Ascending aorta (tissue), 2 donors: Measurements from ENCODE around the gene DUSP3. TPM values are rescaled to one million over a fixed set of nuclear protein-coding genes. Genes with fewer than 3 reads are reported as not detected.
"Not testable (repeated sequence)": the region's sequence is repeated elsewhere in the genome, so short reads cannot be mapped to it uniquely, and the experiment has no call there.

Experiments used
- DNase-seq, 2 donors: peaks; one replicate each; pipeline ENCODE4 v3.0.0-alpha.2; 2019; ENCODE audit warnings: low spot score in 2 of 2
- H3K27ac ChIP-seq, 2 donors: fragments of 200-600 bp; sonication (generic); one replicate each; pipeline ENCODE4 v1.5.1; 2016 to 2017; ENCODE audit warnings: mild to moderate bottlenecking in 1 of 2
- H3K27me3 ChIP-seq: fragments of 200-600 bp; sonication (generic); one replicate; pipeline ENCODE4 v1.5.1; 2017
- H3K36me3 ChIP-seq, 2 donors: fragments of 200-600 bp; sonication (generic); one replicate each; pipeline ENCODE4 v1.5.1; 2016
- H3K4me1 ChIP-seq, 2 donors: fragments of 200-600 bp; sonication (generic); one replicate each; pipeline ENCODE4 v1.5.1; 2016 to 2017; ENCODE audit warnings: mild to moderate bottlenecking in 1 of 2
- H3K4me3 ChIP-seq, 2 donors: fragments of 200-600 bp; sonication (generic); one replicate each; pipeline ENCODE4 v1.5.1; 2016 to 2017; ENCODE audit warnings: mild to moderate bottlenecking in 1 of 2
- H3K9me3 ChIP-seq, 2 donors: fragments of 200-600 bp; sonication (generic); one replicate each; pipeline ENCODE4 v1.5.1; 2016
- intact Hi-C: fragments of 100-400 bp; cut with DNase I; formaldehyde crosslinking; loops from one replicate; pipeline ENCODE4 v1.15.1; 2023
- total RNA-seq: library from RNA; depleted of rRNA; stranded (reverse); fragments of >200 nt; gene quantifications from one replicate; pipeline ENCODE4 v1.1.0, GENCODE V29; 2016
- TF ChIP-seq, protein P1 (sequence below), 3 experiments: fragments of 200-600 bp in 2 of 3; fragments of 450-650 bp in 1 of 3; sonication (generic) in 2 of 3; IDR thresholded peaks; one replicate each; pipeline ENCODE4 v1.5.1; 2016 to 2019; ENCODE audit warnings: antibody characterized with exemption in 3 of 3, mild to moderate bottlenecking in 1 of 3, moderate library complexity in 1 of 3

Gene DUSP3
- total RNA-seq, 1 donor from 2014 or later, result 70.5 TPM

DNA sequence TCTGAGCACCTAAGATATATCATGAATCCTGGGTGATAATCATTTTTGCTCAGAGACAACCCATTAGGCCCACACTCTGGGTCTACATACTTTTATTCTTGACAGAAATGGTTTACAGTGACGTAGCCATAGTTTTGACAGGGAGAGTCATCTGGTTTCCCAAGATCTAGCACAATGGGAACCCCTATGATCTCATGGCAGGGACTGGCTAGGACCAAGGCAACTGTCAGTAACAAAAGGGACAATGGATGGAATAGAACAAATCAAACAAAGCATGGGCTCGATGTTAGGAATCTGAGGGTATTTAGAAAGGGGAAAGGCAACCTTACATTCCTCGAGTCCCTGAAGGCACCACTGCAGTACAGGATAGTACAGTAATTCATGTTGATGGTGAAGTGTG lies 22.0 kb upstream of the DUSP3 start:
- TF ChIP-seq, protein P1, sequence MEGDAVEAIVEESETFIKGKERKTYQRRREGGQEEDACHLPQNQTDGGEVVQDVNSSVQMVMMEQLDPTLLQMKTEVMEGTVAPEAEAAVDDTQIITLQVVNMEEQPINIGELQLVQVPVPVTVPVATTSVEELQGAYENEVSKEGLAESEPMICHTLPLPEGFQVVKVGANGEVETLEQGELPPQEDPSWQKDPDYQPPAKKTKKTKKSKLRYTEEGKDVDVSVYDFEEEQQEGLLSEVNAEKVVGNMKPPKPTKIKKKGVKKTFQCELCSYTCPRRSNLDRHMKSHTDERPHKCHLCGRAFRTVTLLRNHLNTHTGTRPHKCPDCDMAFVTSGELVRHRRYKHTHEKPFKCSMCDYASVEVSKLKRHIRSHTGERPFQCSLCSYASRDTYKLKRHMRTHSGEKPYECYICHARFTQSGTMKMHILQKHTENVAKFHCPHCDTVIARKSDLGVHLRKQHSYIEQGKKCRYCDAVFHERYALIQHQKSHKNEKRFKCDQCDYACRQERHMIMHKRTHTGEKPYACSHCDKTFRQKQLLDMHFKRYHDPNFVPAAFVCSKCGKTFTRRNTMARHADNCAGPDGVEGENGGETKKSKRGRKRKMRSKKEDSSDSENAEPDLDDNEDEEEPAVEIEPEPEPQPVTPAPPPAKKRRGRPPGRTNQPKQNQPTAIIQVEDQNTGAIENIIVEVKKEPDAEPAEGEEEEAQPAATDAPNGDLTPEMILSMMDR (IDR thresholded peaks at IDR 0.05), result no peak
- Histone ChIP-seq H3K36me3 (peaks cover 3 to 22% of the 10 kb centered on the region in 2 donors), H3K27ac (no peak overlapping the region), H3K27me3 (no peaks in the 10 kb centered on the region), H3K4me1 (no peaks in the 10 kb centered on the region), H3K9me3 (peaks cover 0 to 3% of the 10 kb centered on the region in 2 donors), H3K4me3 (no peak overlapping the region)
- intact Hi-C loops, result no loop called here
- no peak for DNase-seq

DNA sequence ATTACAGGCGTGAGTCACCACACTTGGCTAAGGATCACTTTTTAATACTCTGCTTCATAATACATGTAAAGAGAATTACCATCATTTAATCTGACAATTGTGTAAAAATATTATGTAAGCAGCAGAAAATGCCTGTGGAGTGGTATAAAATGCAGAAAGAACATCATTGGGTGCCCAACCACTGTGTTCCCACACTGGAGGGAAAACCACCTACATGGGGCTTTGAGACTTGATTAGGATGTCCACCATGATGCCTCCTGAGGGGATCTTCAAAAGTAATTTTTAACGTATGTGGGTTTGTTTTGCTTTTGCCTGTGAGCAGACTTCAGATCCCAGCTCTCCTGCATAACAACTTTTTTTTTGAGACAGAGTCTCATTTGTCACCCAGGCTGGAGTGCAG lies 20.3 kb upstream of the DUSP3 start:
- intact Hi-C loops, result no loop called here
- Histone ChIP-seq H3K27ac (no peak overlapping the region), H3K4me3 (no peak overlapping the region), H3K9me3 (peaks cover 0 to 3% of the 10 kb centered on the region in 2 donors), H3K4me1 (no peaks in the 10 kb centered on the region), H3K27me3 (no peaks in the 10 kb centered on the region), H3K36me3 (peaks cover 3 to 16% of the 10 kb centered on the region in 2 donors)
- TF ChIP-seq, protein P1 (IDR thresholded peaks at IDR 0.05), result no peak
- no peak for DNase-seq

GRCh38 chr17:43798024-43798423 lies 19.2 kb upstream of the DUSP3 start:
- intact Hi-C loops, result not testable (repeated sequence)

GRCh38 chr17:43792668-43793067 lies 13.9 kb upstream of the DUSP3 start:
- H3K27ac ChIP-seq, intact Hi-C loops, H3K36me3 ChIP-seq, DNase-seq, H3K9me3 ChIP-seq, H3K4me3 ChIP-seq, H3K4me1 ChIP-seq, H3K27me3 ChIP-seq: not testable (repeated sequence)

More at GRCh38 chr17:43798024-43798423, 19.2 kb upstream of the DUSP3 start:
- H3K27me3 ChIP-seq, H3K27ac ChIP-seq, H3K9me3 ChIP-seq, DNase-seq, H3K4me3 ChIP-seq, H3K4me1 ChIP-seq, H3K36me3 ChIP-seq: not testable (repeated sequence)

- Histone ChIP-seq H3K4me1 (no peaks in the 10 kb centered on the region), H3K4me3 (no peak overlapping the region), H3K27ac (no peak overlapping the region), H3K9me3 (no peaks in the 10 kb centered on the region), H3K36me3 (no peaks in the 10 kb centered on the region), H3K27me3 (no peaks in the 10 kb centered on the region)
- intact Hi-C loops, result no loop called here
- TF ChIP-seq, protein P1 (IDR thresholded peaks at IDR 0.05), result no peak
- DNase-seq, result no peak
Observed at GRCh38 chr17:43791589-43791988, 12.8 kb upstream of the DUSP3 start.

DNA sequence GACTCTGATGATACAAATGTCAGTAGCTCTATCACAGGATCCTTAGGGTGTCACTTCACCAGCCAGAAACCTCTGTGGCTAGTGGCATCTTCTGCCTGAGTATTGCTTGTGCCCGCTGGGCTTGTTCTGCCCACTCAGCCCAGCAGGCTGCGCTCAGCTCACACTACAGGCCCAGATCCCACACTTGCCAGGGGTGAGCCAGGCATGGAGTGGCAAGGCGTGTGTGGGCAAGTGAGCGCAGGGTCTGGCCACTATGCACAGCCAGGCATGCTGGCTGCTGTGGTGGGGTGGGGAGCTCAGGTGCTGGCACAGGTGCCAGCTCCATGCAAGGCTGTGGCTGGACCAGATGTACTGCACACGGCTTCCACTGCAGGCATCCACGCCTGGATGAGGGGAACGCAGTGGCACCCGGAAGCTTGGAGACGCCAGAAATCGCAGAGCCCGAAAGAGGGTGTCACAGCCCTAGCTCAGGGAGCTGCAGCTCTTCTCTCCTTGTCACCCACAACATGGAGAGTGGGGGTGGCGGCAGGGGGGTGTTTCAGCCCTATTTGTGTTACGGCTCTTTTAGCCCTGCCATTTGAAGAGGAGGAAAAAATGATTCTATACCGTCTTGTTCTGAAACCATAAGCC lies 11.6 kb upstream of the DUSP3 start:
- no peak for DNase-seq
- Histone ChIP-seq H3K4me3 (no peak overlapping the region), H3K27me3 (no peaks in the 10 kb centered on the region), H3K27ac (no peak overlapping the region), H3K4me1 (no peaks in the 10 kb centered on the region), H3K9me3 (no peaks in the 10 kb centered on the region), H3K36me3 (no peaks in the 10 kb centered on the region)
- TF ChIP-seq, protein P1 (IDR thresholded peaks at IDR 0.05), result no peak
- intact Hi-C loops, result no loop called here

DNA sequence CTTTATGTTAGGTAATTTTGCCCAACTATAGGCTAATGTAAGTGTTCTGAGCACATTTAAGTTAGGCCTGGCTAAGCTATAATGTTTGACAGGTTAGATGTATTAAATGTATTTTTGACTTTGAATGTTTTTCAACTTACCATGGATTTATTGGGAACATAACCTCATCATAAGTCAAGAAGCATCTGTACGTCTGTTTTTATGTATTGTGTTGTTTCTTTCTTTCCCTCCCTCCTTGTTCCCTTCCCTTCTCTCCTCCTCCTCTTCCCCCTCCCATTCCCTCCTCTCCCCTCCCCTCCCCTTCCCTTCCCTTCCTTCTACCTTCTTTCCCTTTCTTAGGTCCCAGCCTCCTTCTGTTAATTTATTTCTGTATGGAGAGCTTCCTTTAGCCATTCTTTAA lies 10.7 kb upstream of the DUSP3 start:
- Histone ChIP-seq H3K36me3 (no peaks in the 10 kb centered on the region), H3K4me3 (no peak overlapping the region), H3K4me1 (no peaks in the 10 kb centered on the region), H3K9me3 (no peaks in the 10 kb centered on the region), H3K27me3 (no peaks in the 10 kb centered on the region), H3K27ac (no peak overlapping the region)
- intact Hi-C loops, result no loop called here
- DNase-seq, result no peak
- TF ChIP-seq, protein P1 (IDR thresholded peaks at IDR 0.05), result no peak
